ENCODE results near the gene FBXO38. TPM values are rescaled to one million over a fixed set of nuclear protein-coding genes. Genes with fewer than 3 reads are reported as not detected.

The FBXO38 gene
- total and polyA plus RNA-seq, 2 donors (not counting 1 experiment from before 2014, with no cell fraction given) = 14.4 to 97.0 TPM

GRCh38 chr5:148342371-148343045 lies 41.2 kb upstream of the FBXO38 start:
- CTCF ChIA-PET = no interaction called here
- H3K4me1 Mint-ChIP-seq = no peaks in the 10 kb centered on the region

GRCh38 chr5:148343046-148343407 lies 40.7 kb upstream of the FBXO38 start:
- no peak for DNase-seq
- Histone ChIP-seq H4K20me1 (ENCODE audit: control insufficient read depth, insufficient read depth, low read length, poor library complexity, severe bottlenecking) (no peaks in the 10 kb centered on the region), H3K9ac (ENCODE audit: low read length) (no peak overlapping the region), H3K27me3 (replicated peaks in 1 of 4; ENCODE audit: control extremely low read depth in 1 of 4, control insufficient read depth in 3 of 4, insufficient read depth in 4 of 4, low read length in 3 of 4) (no peaks in the 10 kb centered on the region), H3K4me3 (ENCODE audit: control extremely low read depth in 1 of 5, extremely low read depth in 1 of 5, insufficient read depth in 1 of 5, low read depth in 2 of 5, low read length in 4 of 5) (no peak overlapping the region), H3K36me3 (replicated peaks in 1 of 2; ENCODE audit: control extremely low read depth in 1 of 2, control insufficient read depth in 1 of 2, extremely low read depth in 1 of 2, insufficient read depth in 2 of 2, low read length in 1 of 2) (no peaks in the 10 kb centered on the region), H3K4me2 (replicated peaks; ENCODE audit: low read depth, low read length, poor library complexity, severe bottlenecking) (no peak overlapping the region), H3K4me1 (ENCODE audit: control insufficient read depth in 2 of 2, insufficient read depth in 2 of 2, low read length in 2 of 2) (no peaks in the 10 kb centered on the region), H3K79me2 (ENCODE audit: control insufficient read depth, insufficient read depth, low read length) (no peaks in the 10 kb centered on the region), H3K27ac (ENCODE audit: low read length in 2 of 2) (no peak overlapping the region), H3K9me3 (ENCODE audit: control extremely low read depth in 1 of 3, control insufficient read depth in 2 of 3, insufficient read depth in 1 of 3, low read length in 2 of 3) (no peaks in the 10 kb centered on the region), H2AFZ (ENCODE audit: insufficient read depth, low read depth, low read length, poor library complexity, severe bottlenecking) (no peak overlapping the region)
- Mint-ChIP-seq H3K27ac (no peak overlapping the region), H3K4me3 (no peak overlapping the region), H3K27me3 (no peaks in the 10 kb centered on the region), H3K9me3 (ENCODE audit: insufficient read depth) (no peaks in the 10 kb centered on the region), H3K4me1 (no peaks in the 10 kb centered on the region)
- CTCF ChIA-PET = no interaction called here
- 84% methylated on average over 2 of the region's 2 CpGs for WGBS (ENCODE audit: insufficient coverage)
- intact Hi-C loops (cut with micrococcal nuclease) = no loop called here
- TF ChIP-seq CTCF (IDR thresholded peaks at IDR 0.05) (no peak), EZH2 (IDR thresholded peaks at IDR 0.05; ENCODE audit: borderline replicate concordance, insufficient read depth, low read depth, low read length, poor library complexity, severe bottlenecking) (no peak)
- POLR2A ChIA-PET = no interaction called here
- no peak for ATAC-seq (ENCODE audit: low read depth)

More at GRCh38 chr5:148342371-148343045, 41.2 kb upstream of the FBXO38 start:
- no peaks in the 10 kb centered on the region for H3K4me1 ChIP-seq (ENCODE audit: control insufficient read depth in 2 of 2, insufficient read depth in 2 of 2, low read length in 2 of 2)
- no peak overlapping the region for H3K4me3 ChIP-seq (ENCODE audit: control extremely low read depth in 1 of 5, extremely low read depth in 1 of 5, insufficient read depth in 1 of 5, low read depth in 2 of 5, low read length in 4 of 5)
- no peak overlapping the region for H3K9ac ChIP-seq (ENCODE audit: low read length)
- H3K27ac ChIP-seq (ENCODE audit: low read length in 2 of 2) = no peak overlapping the region
- WGBS (ENCODE audit: insufficient coverage) = no CpG with 5 or more reads among the region's 2 CpGs
- no peaks in the 10 kb centered on the region for H4K20me1 ChIP-seq (ENCODE audit: control insufficient read depth, insufficient read depth, low read length, poor library complexity, severe bottlenecking)
- no peak overlapping the region for H2AFZ ChIP-seq (ENCODE audit: insufficient read depth, low read depth, low read length, poor library complexity, severe bottlenecking)
- Mint-ChIP-seq H3K27ac (no peak overlapping the region), H3K9me3 (ENCODE audit: insufficient read depth) (no peaks in the 10 kb centered on the region), H3K4me3 (no peak overlapping the region), H3K27me3 (no peaks in the 10 kb centered on the region)
- no peaks in the 10 kb centered on the region for H3K9me3 ChIP-seq (ENCODE audit: control extremely low read depth in 1 of 3, control insufficient read depth in 2 of 3, insufficient read depth in 1 of 3, low read length in 2 of 3)
- H3K4me2 ChIP-seq (replicated peaks; ENCODE audit: low read depth, low read length, poor library complexity, severe bottlenecking) = no peak overlapping the region
- POLR2A ChIA-PET = no interaction called here
- no peaks in the 10 kb centered on the region for H3K27me3 ChIP-seq (replicated peaks in 1 of 4; ENCODE audit: control extremely low read depth in 1 of 4, control insufficient read depth in 3 of 4, insufficient read depth in 4 of 4, low read length in 3 of 4)
- DNase-seq (no peak), ATAC-seq (ENCODE audit: low read depth) (no peak)
- no peaks in the 10 kb centered on the region for H3K36me3 ChIP-seq (replicated peaks in 1 of 2; ENCODE audit: control extremely low read depth in 1 of 2, control insufficient read depth in 1 of 2, extremely low read depth in 1 of 2, insufficient read depth in 2 of 2, low read length in 1 of 2)
- intact Hi-C loops (cut with micrococcal nuclease) = no loop called here
- TF ChIP-seq CTCF (IDR thresholded peaks at IDR 0.05) (no peak), EZH2 (IDR thresholded peaks at IDR 0.05; ENCODE audit: borderline replicate concordance, insufficient read depth, low read depth, low read length, poor library complexity, severe bottlenecking) (no peak)
- H3K79me2 ChIP-seq (ENCODE audit: control insufficient read depth, insufficient read depth, low read length) = no peaks in the 10 kb centered on the region
